H1 (cell line): ENCODE data around the gene MAP1B. TPM values are rescaled to one million over a fixed set of nuclear protein-coding genes. Genes with fewer than 3 reads are reported as not detected.

Experiments used
- CTCF ChIA-PET: fragments of 300-600 bp; sonication (Branson Sonifier 250); formaldehyde crosslinking; loops from one replicate; lab custom pipeline; 2021; ENCODE audit not compliant: partially characterized antibody; lab: Charles Lee
- POLR2A ChIA-PET: fragments of 300-600 bp; sonication (Branson Sonifier 250); formaldehyde crosslinking; loops from one replicate; lab custom pipeline; 2021; ENCODE audit warnings: inconsistent platforms; ENCODE audit not compliant: partially characterized antibody; lab: Charles Lee
- DNase-seq, 2 experiments: peaks; one replicate each; pipeline versions ENCODE4 v3.0.0 to v3.0.0-alpha.2; 2010 to 2022; ENCODE audit warnings: low spot score in 2 of 2, low read depth in 1 of 2, mixed read lengths in 1 of 2
- FAIRE-seq: peaks from 2 replicates; lab custom pipeline; 2011; peaks lifted over from hg19 to GRCh38; lab: Jason Lieb, UNC
- H2AFZ ChIP-seq: 2 replicates; pipeline ENCODE4 v1.8.1; 2012; ENCODE audit warnings: low read length, inconsistent platforms
- H2AK5ac ChIP-seq: 2 replicates; pipeline ENCODE4 v1.6.1; 2013; ENCODE audit warnings: low read depth, low read length
- H2BK120ac ChIP-seq: replicated peaks from 2 replicates; pipeline ENCODE3; 2013; ENCODE audit warnings: low read depth, low read length, inconsistent platforms
- H2BK12ac ChIP-seq: 2 replicates; pipeline ENCODE4 v1.6.1; 2013; ENCODE audit warnings: low read depth, low read length
- H2BK15ac ChIP-seq: 2 replicates; pipeline ENCODE4 v1.6.1; 2013; ENCODE audit warnings: low read length
- H2BK20ac ChIP-seq: 2 replicates; pipeline ENCODE4 v1.6.1; 2013; ENCODE audit warnings: low read length
- H2BK5ac ChIP-seq: 2 replicates; pipeline ENCODE4 v1.6.1; 2013; ENCODE audit warnings: low read depth, low read length
- H3K14ac ChIP-seq: 2 replicates; pipeline ENCODE4 v1.6.1; 2013; ENCODE audit warnings: inconsistent platforms; ENCODE audit not compliant: insufficient read length
- H3K18ac ChIP-seq: 2 replicates; pipeline ENCODE4 v1.6.1; 2013; ENCODE audit warnings: low read length; ENCODE audit errors: extremely low read depth
- H3K23ac ChIP-seq: 2 replicates; pipeline ENCODE4 v1.6.1; 2013; ENCODE audit warnings: inconsistent platforms; ENCODE audit not compliant: insufficient read length
- H3K23me2 ChIP-seq: 2 replicates; pipeline ENCODE4 v1.6.1; 2013; ENCODE audit warnings: low read depth, low read length
- H3K27ac ChIP-seq: 2 replicates; pipeline ENCODE4 v1.6.1; 2011; ENCODE audit warnings: low read depth, low read length, inconsistent platforms
- H3K27me3 ChIP-seq, 4 experiments: replicated peaks in 1 of 4; 1 replicate in 1 of 4; 2 replicates in 3 of 4; pipeline versions ENCODE4 v1.6.1 to v1.8.1; 2011 to 2013; ENCODE audit warnings: low read length in 3 of 4, mild to moderate bottlenecking in 3 of 4, inconsistent platforms in 2 of 4, mixed read lengths in 2 of 4, moderate library complexity in 1 of 4; ENCODE audit not compliant: control insufficient read depth in 3 of 4, insufficient read depth in 3 of 4; ENCODE audit errors: extremely low read depth in 1 of 4
- H3K36me3 ChIP-seq, 4 experiments: 2 replicates each; pipeline versions ENCODE4 v1.6.1 to v1.8.1; 2011 to 2013; ENCODE audit warnings: mild to moderate bottlenecking in 4 of 4, low read length in 3 of 4, moderate library complexity in 2 of 4, control low read depth in 1 of 4, inconsistent platforms in 1 of 4; ENCODE audit not compliant: insufficient read depth in 4 of 4, control insufficient read depth in 2 of 4
- H3K4ac ChIP-seq: replicated peaks from 2 replicates; pipeline ENCODE3; 2013; ENCODE audit warnings: low read length, low read depth, mixed read lengths, inconsistent platforms; ENCODE audit not compliant: insufficient read length
- H3K4me1 ChIP-seq, 4 experiments: replicated peaks in 1 of 4; 1 replicate in 1 of 4; 2 replicates in 3 of 4; pipeline versions ENCODE4 v1.6.1 to v1.8.1; 2011 to 2013; ENCODE audit warnings: low read length in 3 of 4, inconsistent platforms in 2 of 4, mixed read lengths in 1 of 4; ENCODE audit not compliant: insufficient read depth in 4 of 4, control insufficient read depth in 3 of 4
- H3K4me2 ChIP-seq, 2 experiments: 2 replicates each; pipeline versions ENCODE4 v1.6.1 to v1.8.1; 2011 to 2013; ENCODE audit warnings: low read depth in 2 of 2, low read length in 2 of 2, control low read depth in 1 of 2, inconsistent platforms in 1 of 2, mild to moderate bottlenecking in 1 of 2; ENCODE audit not compliant: insufficient read depth in 1 of 2
- H3K4me3 ChIP-seq, 4 experiments: fragments of 200-600, 300-600 bp in 1 of 4; sonication (generic), shearing (Covaris generic), sonication (Bioruptor Twin) in 1 of 4; 2 replicates each; pipeline versions ENCODE4 v1.5.1 to v1.8.1; 2011 to 2016; ENCODE audit warnings: low read length in 4 of 4, low read depth in 3 of 4, control low read depth in 2 of 4, inconsistent platforms in 2 of 4, mild to moderate bottlenecking in 2 of 4, mixed read lengths in 1 of 4, moderate library complexity in 1 of 4; ENCODE audit not compliant: insufficient read depth in 2 of 4; ENCODE audit errors: extremely low read depth in 1 of 4
- H3K56ac ChIP-seq: replicated peaks from 2 replicates; pipeline ENCODE3; 2013; ENCODE audit warnings: low read depth, mild to moderate bottlenecking, mixed read lengths, low read length, inconsistent platforms; ENCODE audit not compliant: insufficient read length
- H3K79me1 ChIP-seq: 2 replicates; pipeline ENCODE4 v1.6.1; 2013; ENCODE audit warnings: low read depth, low read length, control low read depth
- H3K79me2 ChIP-seq, 2 experiments: 2 replicates each; pipeline versions ENCODE4 v1.6.1 to v1.8.1; 2012 to 2013; ENCODE audit warnings: low read length in 2 of 2, mild to moderate bottlenecking in 2 of 2, inconsistent platforms in 1 of 2; ENCODE audit not compliant: insufficient read depth in 2 of 2, control insufficient read depth in 1 of 2
- H3K9ac ChIP-seq, 4 experiments: replicated peaks in 1 of 4; 1 replicate in 1 of 4; 2 replicates in 3 of 4; pipeline versions ENCODE4 v1.6.1 to v1.8.1; 2011 to 2013; ENCODE audit warnings: low read depth in 3 of 4, low read length in 3 of 4, control low read depth in 2 of 4, mild to moderate bottlenecking in 2 of 4, moderate library complexity in 2 of 4, inconsistent platforms in 1 of 4; ENCODE audit errors: extremely low read depth in 1 of 4
- H3K9me3 ChIP-seq, 2 experiments: 2 replicates each; pipeline versions ENCODE4 v1.6.1 to v1.8.1; 2012 to 2013; ENCODE audit warnings: mild to moderate bottlenecking in 2 of 2, moderate library complexity in 2 of 2, control low read depth in 1 of 2, inconsistent platforms in 1 of 2, low read depth in 1 of 2, low read length in 1 of 2, mixed read lengths in 1 of 2; ENCODE audit not compliant: insufficient read depth in 2 of 2
- H4K20me1 ChIP-seq, 2 experiments: replicated peaks in 1 of 2; 2 replicates each; pipeline versions ENCODE3 to v1.8.1; 2011 to 2013; ENCODE audit warnings: inconsistent platforms in 2 of 2, low read length in 2 of 2, mild to moderate bottlenecking in 1 of 2; ENCODE audit not compliant: insufficient read depth in 2 of 2, control insufficient read depth in 1 of 2
- H4K5ac ChIP-seq: 2 replicates; pipeline ENCODE4 v1.6.1; 2013; ENCODE audit warnings: low read length, low read depth, mixed read lengths, inconsistent platforms; ENCODE audit not compliant: insufficient read length
- H4K8ac ChIP-seq: 2 replicates; pipeline ENCODE4 v1.8.0; 2013; ENCODE audit warnings: mild to moderate bottlenecking, moderate library complexity, low read length, inconsistent platforms; ENCODE audit not compliant: insufficient read depth; ENCODE audit errors: extremely low read depth
- H4K91ac ChIP-seq: replicated peaks from 2 replicates; pipeline ENCODE3; 2013; ENCODE audit warnings: low read length, mixed read lengths, inconsistent platforms; ENCODE audit not compliant: insufficient read length
- RAD21 ChIP-seq, 2 experiments: IDR thresholded peaks in 1 of 2; conservative IDR thresholded peaks in 1 of 2; 2 replicates each; pipeline ENCODE4 v1.6.1; 2011; ENCODE audit warnings: low read depth in 2 of 2, low read length in 2 of 2, improper control_type of control experiment in 1 of 2, inconsistent platforms in 1 of 2, mild to moderate bottlenecking in 1 of 2, moderate library complexity in 1 of 2
- RFX5 ChIP-seq: IDR thresholded peaks from 2 replicates; pipeline ENCODE4 v1.6.1; 2011; ENCODE audit warnings: low read depth, low read length, improper control_type of control experiment, borderline replicate concordance
- WGBS, 2 experiments: shearing (Covaris generic) in 1 of 2; methylation state at CpG; one replicate each; pipeline versions ENCODE4 v1.1.6 to v1.1.7; 2013 to 2015; ENCODE audit warnings: low lambda C conversion rate in 2 of 2, mixed read lengths in 2 of 2, inconsistent platforms in 1 of 2, low coverage in 1 of 2, missing lambda C conversion rate in 1 of 2; ENCODE audit not compliant: insufficient replicate concordance in 2 of 2, insufficient coverage in 1 of 2, insufficient read length in 1 of 2; ENCODE audit errors: extremely low coverage in 1 of 2, missing lambda C conversion rate in 1 of 2; 5-methylcytosine and 5-hydroxymethylcytosine counted together
- polyA plus RNA-seq, 7 experiments: library from polyadenylated mRNA; depleted of rRNA in 3 of 7; stranded (reverse) in 5 of 7; unstranded in 2 of 7; fragments of >200 nt in 5 of 7; fragments of 200-250 nt in 2 of 7; gene quantifications; 1 replicate in 5 of 7; 2 replicates in 1 of 7; 4 replicates in 1 of 7; pipeline versions ENCODE4 v1.2.1 to v1.2.3, GENCODE V29; 2011 to 2013; ENCODE audit warnings: missing spikeins in 2 of 7, mixed read lengths in 2 of 7
- total RNA-seq: library from RNA; stranded (reverse); fragmentation: NEBNext Ultra II Directional; extraction: Animal tissue kit (Norgen Biotek cat#: 25700); gene quantifications from 2 replicates; pipeline ENCODE4 v1.2.1, GENCODE V29; 2021

The MAP1B gene
- total and polyA plus RNA-seq, 2 of the 8 experiments (the other 6 are each of a cell fraction or from before 2014, with no cell fraction given) = 24.5 to 120 TPM

DNA sequence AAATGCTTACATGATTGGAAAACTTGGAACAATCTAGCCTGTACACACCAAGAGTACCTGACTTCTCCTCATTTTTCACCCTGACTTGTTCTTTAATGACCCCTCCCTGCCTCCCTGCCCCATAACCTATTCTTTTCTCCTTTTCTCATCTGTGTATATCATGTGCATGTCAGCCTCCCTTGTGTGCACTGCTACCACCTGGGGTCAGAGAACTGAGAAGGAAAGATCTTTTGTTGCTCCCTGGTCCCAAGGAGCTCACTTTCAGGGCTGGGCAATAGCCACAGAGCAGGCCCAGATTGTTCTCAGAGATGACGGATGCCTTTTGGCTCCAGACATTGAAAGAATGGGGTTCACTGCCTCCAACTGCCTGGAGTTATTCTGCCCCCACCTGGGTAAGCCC is 5.1 kb downstream of the MAP1B start:
- Histone ChIP-seq H3K27me3 (no peaks in the 10 kb centered on the region), H3K27ac (no peak overlapping the region), H3K14ac (no peak overlapping the region), H3K4ac (no peak overlapping the region), H3K56ac (no peak overlapping the region), H2BK5ac (no peak overlapping the region), H4K91ac (no peak overlapping the region), H3K18ac (no peak overlapping the region), H2BK20ac (no peak overlapping the region), H3K79me2 (peaks cover 7 to 58% of the 10 kb centered on the region in 2 experiments), H2BK15ac (no peak overlapping the region), H2AK5ac (no peak overlapping the region), H3K36me3 (peaks cover 0 to 39% (median 12%) of the 10 kb centered on the region in 4 experiments; a peak in 7 of 8 replicates), H2BK120ac (no peak overlapping the region), H3K4me2 (no peak overlapping the region), H3K79me1 (0 out of 2 replicates have a peak, but pooled peaks cover 2% of the 10 kb centered on the region), H2BK12ac (no peak overlapping the region), H3K4me1 (peaks cover 3 to 9% (median 6%) of the 10 kb centered on the region in 4 experiments; a peak in 6 of 7 replicates), H3K9me3 (no peaks in the 10 kb centered on the region), H4K5ac (no peak overlapping the region), H3K4me3 (no peak overlapping the region), H3K23me2 (peaks cover 5% of the 10 kb centered on the region; the same call in 1 of the 2 replicates), H2AFZ (no peak overlapping the region), H4K8ac (no peak overlapping the region), H3K9ac (no peak overlapping the region), H4K20me1 (peaks cover 1% of the 10 kb centered on the region in 2 experiments), H3K23ac (no peak overlapping the region)
- ChIA-PET CTCF (interaction anchor here (0.6 to 1.6 kb wide), 4 partner anchors 16 to 173 kb away, joined by 3 read pairs; no protein-coding TSS in a partner anchor), POLR2A (interaction anchor here (0.6 to 7.7 kb wide), 2 partner anchors 8 to 42 kb away, joined by 4 to 72 read pairs; no protein-coding TSS in a partner anchor)
- no peak for FAIRE-seq
- WGBS, 2 experiments = 92% methylated on average over 1 of the region's 1 CpG; no CpG with 5 or more reads in 1 of the 2 experiments
- TF ChIP-seq RAD21 (IDR thresholded peaks at IDR 0.05 in 1 of 2, conservative IDR thresholded peaks at IDR 0.05 in 1 of 2; ENCODE audit: low read depth in 2 of 2, low read length in 2 of 2) = peak in 1 of 2 experiments; percentile 23; a peak in 1 of 4 replicates
- TF ChIP-seq RFX5 = no peak
- no peak for DNase-seq
